Measurements from ENCODE around the gene SH3RF1. TPM values are rescaled to one million over a fixed set of nuclear protein-coding genes. Genes with fewer than 3 reads are reported as not detected.
"Not testable (repeated sequence)": the region's sequence is repeated elsewhere in the genome, so short reads cannot be mapped to it uniquely, and the experiment has no call there.

Gene SH3RF1
- polyA plus RNA-seq, 1 experiment: 11.0 TPM

DNA sequence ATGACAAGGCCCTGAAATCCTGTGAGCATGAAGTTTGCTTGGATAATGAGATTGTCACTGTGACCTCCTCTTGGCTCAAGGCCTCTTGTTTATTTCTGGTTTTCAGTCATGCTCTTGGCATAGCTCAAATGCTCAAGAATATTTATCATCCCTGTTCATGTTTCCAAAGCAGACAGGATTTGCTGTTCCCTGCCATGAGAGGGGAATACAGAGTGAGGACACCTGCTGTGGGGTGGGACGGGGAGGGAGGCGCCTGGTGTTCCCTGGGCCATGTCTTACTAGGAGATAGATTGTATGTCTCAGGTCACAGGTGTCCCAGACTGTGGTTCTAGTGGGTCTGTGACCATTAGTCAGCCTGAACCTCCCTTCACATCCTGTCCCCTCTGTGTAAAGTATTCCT, 34.9 kb upstream of the SH3RF1 start:
- DNase-seq (ENCODE audit: low read depth, low spot score): no peak
- H3K27ac ChIP-seq (ENCODE audit: low read depth, low read length): no peak overlapping the region

GRCh38 chr4:169305173-169305572, 34.4 kb upstream of the SH3RF1 start:
- TF ChIP-seq, protein P1, sequence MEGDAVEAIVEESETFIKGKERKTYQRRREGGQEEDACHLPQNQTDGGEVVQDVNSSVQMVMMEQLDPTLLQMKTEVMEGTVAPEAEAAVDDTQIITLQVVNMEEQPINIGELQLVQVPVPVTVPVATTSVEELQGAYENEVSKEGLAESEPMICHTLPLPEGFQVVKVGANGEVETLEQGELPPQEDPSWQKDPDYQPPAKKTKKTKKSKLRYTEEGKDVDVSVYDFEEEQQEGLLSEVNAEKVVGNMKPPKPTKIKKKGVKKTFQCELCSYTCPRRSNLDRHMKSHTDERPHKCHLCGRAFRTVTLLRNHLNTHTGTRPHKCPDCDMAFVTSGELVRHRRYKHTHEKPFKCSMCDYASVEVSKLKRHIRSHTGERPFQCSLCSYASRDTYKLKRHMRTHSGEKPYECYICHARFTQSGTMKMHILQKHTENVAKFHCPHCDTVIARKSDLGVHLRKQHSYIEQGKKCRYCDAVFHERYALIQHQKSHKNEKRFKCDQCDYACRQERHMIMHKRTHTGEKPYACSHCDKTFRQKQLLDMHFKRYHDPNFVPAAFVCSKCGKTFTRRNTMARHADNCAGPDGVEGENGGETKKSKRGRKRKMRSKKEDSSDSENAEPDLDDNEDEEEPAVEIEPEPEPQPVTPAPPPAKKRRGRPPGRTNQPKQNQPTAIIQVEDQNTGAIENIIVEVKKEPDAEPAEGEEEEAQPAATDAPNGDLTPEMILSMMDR (IDR thresholded peaks at IDR 0.05; ENCODE audit: low read depth, low read length): no peak
- Histone ChIP-seq H3K27ac (ENCODE audit: low read depth, low read length) (no peak overlapping the region), H3K4me3 (ENCODE audit: low read depth, low read length) (no peak overlapping the region), H3K9me3 (ENCODE audit: control insufficient read depth, insufficient read depth, low read length) (no peaks in the 10 kb centered on the region), H3K27me3 (ENCODE audit: control insufficient read depth, insufficient read depth, low read length) (no peaks in the 10 kb centered on the region)
- ChIA-PET POLR2A (interaction anchor here (0.9 kb wide), 1 partner anchor 295 kb away, joined by 3 read pairs; the partner anchor contains the start of gene CBR4), CTCF (no interaction called here)
- DNase-seq (ENCODE audit: low read depth, low spot score): no peak

More for the DNA sequence above, 34.9 kb upstream of the SH3RF1 start:
- ChIA-PET CTCF (interaction anchor here (0.6 kb wide), 1 partner anchor 48 kb away, joined by 3 read pairs; no protein-coding TSS in a partner anchor), POLR2A (no interaction called here)
- no peaks in the 10 kb centered on the region for H3K27me3 ChIP-seq (ENCODE audit: control insufficient read depth, insufficient read depth, low read length)
- no peak overlapping the region for H3K4me3 ChIP-seq (ENCODE audit: low read depth, low read length)
- H3K9me3 ChIP-seq (ENCODE audit: control insufficient read depth, insufficient read depth, low read length): no peaks in the 10 kb centered on the region
- TF ChIP-seq, protein P1 (IDR thresholded peaks at IDR 0.05; ENCODE audit: low read depth, low read length): no peak

DNA sequence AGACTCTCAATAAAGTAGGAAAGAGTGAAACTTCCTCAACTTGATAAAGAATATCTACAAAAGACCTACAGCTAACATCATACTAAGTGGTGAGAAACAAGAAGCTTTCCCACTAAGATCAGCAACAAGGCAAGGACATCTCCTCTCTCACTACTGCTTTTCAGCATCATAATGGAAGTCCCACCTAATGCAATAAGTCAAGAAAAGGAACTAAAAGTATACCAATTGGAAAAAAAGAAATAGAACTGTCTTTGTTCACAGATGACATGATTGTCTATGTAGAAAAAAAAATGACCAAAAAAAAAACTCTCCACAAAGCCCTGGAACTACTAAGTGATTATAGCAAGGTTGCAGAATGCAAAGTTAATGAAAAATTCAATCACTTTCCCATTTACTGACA, 25.1 kb upstream of the SH3RF1 start:
- Histone ChIP-seq H3K27me3 (ENCODE audit: control insufficient read depth, insufficient read depth, low read length) (no peaks in the 10 kb centered on the region), H3K27ac (ENCODE audit: low read depth, low read length) (no peak overlapping the region), H3K9me3 (ENCODE audit: control insufficient read depth, insufficient read depth, low read length) (no peaks in the 10 kb centered on the region; the same call in 1 of the 2 replicates), H3K4me3 (ENCODE audit: low read depth, low read length) (no peak overlapping the region)
- TF ChIP-seq, protein P1 (IDR thresholded peaks at IDR 0.05; ENCODE audit: low read depth, low read length): no peak
- ChIA-PET CTCF (no interaction called here), POLR2A (no interaction called here)
- DNase-seq (ENCODE audit: low read depth, low spot score): no peak

DNA sequence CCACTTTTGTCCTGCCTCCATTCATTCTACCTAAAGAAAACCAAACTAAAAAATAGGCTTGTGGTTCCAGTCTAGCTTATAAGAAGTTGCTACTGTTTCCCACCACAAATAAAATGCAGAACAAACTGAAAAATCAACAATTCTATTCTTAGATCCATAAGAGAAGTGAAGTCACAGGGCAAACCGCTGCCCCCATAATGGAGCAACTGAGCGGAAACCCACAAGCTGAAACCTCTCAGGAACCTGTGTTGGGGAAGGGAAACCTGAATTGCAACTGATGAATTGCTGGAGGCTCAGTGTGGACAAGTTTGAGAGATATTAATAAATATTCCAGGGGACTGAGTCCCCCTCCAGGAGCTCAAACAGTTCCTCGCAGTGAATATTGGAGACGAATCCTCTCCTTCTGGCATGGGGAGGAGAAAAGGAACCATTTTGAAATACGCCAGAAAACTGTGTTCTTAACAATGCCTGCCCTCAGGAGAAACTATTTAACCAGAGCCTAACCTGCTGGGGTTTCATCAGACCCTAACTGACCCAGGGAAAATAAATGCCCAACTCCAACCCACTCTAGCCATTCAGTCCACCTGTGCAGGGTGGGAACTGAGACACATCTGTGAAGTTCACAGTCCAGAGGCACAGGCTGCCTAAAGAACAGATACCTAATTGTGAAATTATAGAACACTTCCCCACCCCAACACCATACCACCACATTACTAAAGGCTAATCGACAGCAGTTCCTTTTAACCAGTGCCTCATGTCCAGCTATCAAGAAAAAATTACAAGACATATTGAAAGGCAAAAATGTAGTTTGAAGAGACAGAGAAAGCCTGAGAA, 22.8 kb upstream of the SH3RF1 start:
- no peak overlapping the region for H3K4me3 ChIP-seq (ENCODE audit: low read depth, low read length)
- no peak overlapping the region for H3K27ac ChIP-seq (ENCODE audit: low read depth, low read length)
- CTCF ChIA-PET: no interaction called here
- no peaks in the 10 kb centered on the region; the same call in 1 of the 2 replicates for H3K9me3 ChIP-seq (ENCODE audit: control insufficient read depth, insufficient read depth, low read length)
- TF ChIP-seq, protein P1 (IDR thresholded peaks at IDR 0.05; ENCODE audit: low read depth, low read length): no peak
- H3K27me3 ChIP-seq (ENCODE audit: control insufficient read depth, insufficient read depth, low read length): no peaks in the 10 kb centered on the region
- POLR2A ChIA-PET: no interaction called here
- no peak for DNase-seq (ENCODE audit: low read depth, low spot score)

GRCh38 chr4:169287983-169288382, 17.2 kb upstream of the SH3RF1 start:
- POLR2A ChIA-PET: not testable (repeated sequence)
- CTCF ChIA-PET: interaction anchor here (0.6 kb wide), 1 partner anchor 223 kb away, joined by 9 read pairs; no protein-coding TSS in a partner anchor

More at GRCh38 chr4:169287983-169288382, 17.2 kb upstream of the SH3RF1 start:
- H3K27me3 ChIP-seq (ENCODE audit: control insufficient read depth, insufficient read depth, low read length); H3K27ac ChIP-seq (ENCODE audit: low read depth, low read length); H3K4me3 ChIP-seq (ENCODE audit: low read depth, low read length); DNase-seq (ENCODE audit: low read depth, low spot score); H3K9me3 ChIP-seq (ENCODE audit: control insufficient read depth, insufficient read depth, low read length): not testable (repeated sequence)
